ENCODE measurements around the gene OPCML.

Gene OPCML

DNA sequence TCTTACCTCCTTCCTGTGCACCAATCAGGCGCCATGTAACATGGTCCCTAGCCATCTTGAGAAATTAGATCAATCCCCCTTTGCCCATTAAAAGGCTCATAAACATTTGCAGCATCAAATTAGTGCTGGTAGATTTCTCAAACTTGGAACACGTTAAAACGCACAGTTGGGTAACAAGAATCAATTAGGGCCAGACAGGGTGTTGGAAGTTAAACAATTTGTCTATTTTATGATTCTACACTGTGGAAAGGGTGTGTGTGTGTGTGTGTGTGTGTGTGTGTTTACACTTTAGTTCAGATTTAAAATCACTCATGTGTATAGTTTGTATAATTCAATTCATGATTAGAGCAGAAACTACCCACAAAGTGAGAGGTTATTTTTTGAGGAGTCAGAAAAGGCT lies 682.0 kb downstream of the OPCML start:
- no peak for DNase-seq (ENCODE audit: low spot score)

DNA sequence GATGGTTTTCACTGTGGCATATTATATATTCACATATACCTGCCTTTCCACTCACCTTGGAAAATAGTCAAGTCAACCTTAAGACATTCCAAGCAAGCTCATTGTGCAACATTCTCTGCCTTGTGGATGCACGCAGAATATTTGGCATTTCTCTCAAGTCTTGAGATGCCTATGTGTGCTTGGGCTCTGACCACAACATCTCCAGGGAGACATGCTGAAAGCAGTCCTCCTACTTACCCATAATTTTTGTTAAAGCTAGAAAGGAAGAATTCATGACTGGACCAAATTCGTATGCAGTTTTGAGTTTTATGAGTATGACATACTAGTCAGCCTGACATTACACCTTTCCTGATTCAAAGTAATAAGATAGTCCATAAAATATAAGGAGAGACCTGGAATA lies 684.0 kb downstream of the OPCML start:
- DNase-seq (ENCODE audit: low spot score) = no peak

GRCh38 chr11:132846075-132846474 lies 686.2 kb downstream of the OPCML start:
- no peak for DNase-seq (ENCODE audit: low spot score)

DNA sequence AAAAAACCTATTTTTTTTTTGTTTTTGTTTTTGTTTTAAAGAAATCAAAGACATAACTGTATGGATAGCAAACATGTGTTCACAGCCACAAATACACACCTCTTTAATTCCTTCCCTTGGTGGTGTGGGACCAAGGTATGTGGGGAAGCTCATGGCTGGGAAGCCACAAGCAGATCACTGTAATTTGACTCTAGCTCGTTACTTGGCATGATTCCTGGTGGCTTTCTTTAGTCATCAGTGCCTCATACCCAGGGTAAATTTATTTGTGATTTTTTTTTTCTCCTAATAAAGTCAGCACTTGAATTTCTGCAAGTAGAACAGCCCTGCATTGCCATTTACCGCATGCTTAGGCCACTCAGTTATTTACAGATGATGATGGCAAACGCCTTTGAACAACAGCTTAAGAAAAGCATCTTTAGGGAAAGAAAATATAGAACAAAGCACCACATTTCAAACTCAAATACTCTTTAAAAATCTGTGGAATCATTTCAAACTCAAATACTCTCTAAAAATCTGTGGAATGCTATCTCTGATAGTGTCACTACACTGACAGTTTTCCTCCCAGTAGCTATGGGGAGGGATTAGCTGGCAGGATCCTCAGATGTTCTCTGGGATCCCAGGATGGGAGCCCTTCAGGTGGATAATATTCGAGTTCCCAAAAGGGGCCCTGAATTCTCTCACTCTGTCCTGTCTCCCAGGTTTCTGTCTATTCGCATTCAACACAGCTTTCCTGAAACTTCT lies 687.2 kb downstream of the OPCML start:
- no peak for DNase-seq (ENCODE audit: low spot score)

DNA sequence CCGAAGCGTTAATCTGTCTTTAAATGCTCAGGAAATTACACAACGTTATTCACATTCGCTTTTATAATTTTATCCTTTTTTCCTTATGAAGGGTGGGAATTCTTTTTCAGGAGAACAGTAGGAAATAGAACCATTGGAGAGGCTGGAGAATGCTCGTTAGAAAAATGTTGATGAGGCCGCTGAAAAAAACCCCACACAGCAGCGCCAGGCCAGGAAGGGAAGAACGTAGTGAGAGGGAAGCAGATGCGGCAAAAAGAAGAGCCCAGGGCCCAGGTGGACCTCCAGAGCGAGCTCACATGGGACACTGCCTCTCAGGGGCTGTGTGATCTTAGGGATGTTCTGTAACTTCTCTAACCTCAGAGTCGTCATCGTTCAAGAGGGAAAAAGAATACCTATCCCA lies 691.6 kb downstream of the OPCML start:
- no peak for DNase-seq (ENCODE audit: low spot score)

DNA sequence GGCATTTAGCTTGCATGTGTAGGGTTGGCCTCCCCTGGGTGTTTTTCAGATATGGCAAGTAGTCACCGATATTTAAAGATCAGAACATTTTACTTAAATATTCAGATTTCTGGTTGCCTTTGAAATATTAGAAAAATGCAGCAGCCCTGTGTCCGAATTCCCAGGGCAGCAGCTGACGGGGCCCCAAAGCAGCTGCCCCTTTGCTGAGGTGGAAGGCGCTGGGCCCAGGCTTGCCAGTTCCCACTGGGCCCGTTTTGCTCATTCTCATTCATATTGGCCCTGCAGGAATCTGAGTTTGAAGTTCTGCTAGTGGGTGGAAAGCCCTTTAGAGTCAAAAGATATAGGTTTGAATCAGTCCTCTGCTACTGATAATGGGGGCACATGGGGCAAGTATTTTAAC lies 692.1 kb downstream of the OPCML start:
- no peak for DNase-seq (ENCODE audit: low spot score)

GRCh38 chr11:132839236-132839945 lies 692.9 kb downstream of the OPCML start:
- no peak for DNase-seq (ENCODE audit: low spot score)

GRCh38 chr11:132838627-132839026 lies 693.7 kb downstream of the OPCML start:
- no peak for DNase-seq (ENCODE audit: low spot score)

GRCh38 chr11:132831272-132831671 lies 701.0 kb downstream of the OPCML start:
- no peak for DNase-seq (ENCODE audit: low spot score)

DNA sequence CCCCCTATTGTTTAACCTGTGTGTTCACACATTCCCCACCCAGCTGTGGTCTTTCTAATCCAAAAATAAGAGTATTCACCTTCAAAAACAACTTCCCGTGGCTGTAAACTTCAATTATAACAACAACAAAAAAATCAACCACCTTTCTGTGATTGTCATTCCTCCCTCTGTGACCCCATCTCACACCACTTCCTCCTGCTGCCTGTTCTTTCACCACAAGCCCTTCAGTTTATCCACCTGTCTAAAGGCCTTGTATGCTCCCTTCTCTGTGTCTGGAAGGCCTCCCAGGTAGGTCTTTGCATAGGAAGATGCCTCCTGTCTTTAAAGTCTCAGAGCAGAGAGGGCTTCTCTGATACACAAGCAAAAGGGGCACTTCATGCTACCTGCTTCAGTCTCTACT lies 707.7 kb downstream of the OPCML start:
- DNase-seq (ENCODE audit: low spot score) = no peak

GRCh38 chr11:132822276-132822675 lies 710.0 kb downstream of the OPCML start:
- no peak for DNase-seq (ENCODE audit: low spot score)

GRCh38 chr11:132821499-132821898 lies 710.8 kb downstream of the OPCML start:
- no peak for DNase-seq (ENCODE audit: low spot score)

DNA sequence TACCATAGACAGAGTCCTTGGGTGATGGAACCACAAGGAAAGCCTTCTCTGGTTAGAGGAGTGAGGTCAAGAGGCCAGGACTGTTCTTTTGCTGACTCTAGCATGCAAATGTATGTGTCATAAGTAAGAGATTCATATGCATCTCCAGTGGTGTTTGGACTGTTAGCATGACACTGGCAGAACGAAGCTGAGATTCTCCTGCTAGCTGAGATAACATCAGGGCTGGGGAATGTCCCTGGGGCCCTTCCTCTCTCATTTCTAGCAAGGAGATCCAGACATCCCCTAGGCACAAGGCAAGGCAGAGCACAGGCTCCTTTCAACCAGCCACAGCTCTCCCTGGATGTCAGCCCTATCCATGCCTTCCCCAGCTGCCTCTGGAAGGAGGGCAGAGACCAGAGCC lies 711.3 kb downstream of the OPCML start:
- no peak for DNase-seq (ENCODE audit: low spot score)

DNA sequence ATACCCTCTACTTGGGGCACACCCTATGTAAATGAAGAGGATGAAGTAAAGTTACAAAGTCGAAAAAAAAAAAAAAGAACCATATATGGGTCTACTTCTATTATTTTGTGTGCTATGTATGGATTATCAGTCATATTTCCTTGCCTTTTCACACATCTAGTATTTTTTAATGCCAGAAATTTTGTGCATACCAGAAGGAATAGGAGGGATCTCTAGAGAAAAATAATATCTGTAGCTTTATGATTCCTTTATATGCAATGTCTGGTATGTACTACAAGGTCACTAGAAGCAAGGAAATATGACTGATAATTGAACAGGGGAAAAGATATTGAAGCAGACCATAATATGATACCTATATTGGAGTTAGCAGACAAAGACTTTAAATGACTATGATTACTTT lies 713.4 kb downstream of the OPCML start:
- DNase-seq (ENCODE audit: low spot score) = no peak

DNA sequence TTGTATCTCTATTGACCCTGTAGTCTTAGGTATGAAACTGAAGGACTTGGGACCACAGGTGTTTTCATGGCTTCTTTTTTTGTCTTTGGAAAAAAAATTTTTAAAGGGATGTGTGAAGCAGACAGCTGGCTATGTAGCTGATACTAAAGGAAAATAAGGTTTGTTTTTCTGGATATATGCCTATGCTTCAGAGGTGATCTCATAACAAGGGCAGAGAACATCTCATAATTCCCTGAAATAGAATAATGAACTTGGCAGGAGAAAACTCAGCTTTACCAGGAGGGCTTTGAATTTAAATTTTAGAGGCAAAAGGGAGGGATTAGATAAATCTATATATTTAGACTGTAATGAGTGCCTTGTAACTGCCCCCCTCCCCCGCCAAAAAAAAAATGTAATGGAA lies 714.9 kb downstream of the OPCML start:
- DNase-seq (ENCODE audit: low spot score) = no peak

DNA sequence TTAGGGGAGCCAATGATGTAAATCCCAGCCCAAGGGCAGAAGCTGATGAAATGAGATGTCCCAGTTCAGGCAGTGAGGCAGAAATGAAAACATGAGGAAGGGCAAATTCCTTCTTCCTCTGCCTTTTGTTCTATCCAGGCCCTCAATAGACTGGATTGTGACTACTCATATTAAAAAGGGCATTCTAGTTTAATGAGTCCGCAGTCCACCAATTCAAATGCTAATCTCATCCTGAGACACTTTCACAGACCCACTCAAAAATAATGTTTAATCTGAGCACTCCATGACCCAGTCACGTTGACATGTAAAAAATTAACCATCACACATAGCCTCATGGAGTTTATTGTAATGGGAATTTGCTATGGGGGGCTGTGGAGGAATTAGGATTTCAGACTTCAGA lies 717.9 kb downstream of the OPCML start:
- DNase-seq (ENCODE audit: low spot score) = no peak

- no peak for DNase-seq (ENCODE audit: low spot score)
Measured at GRCh38 chr11:132811649-132812048, 720.7 kb downstream of the OPCML start.

DNA sequence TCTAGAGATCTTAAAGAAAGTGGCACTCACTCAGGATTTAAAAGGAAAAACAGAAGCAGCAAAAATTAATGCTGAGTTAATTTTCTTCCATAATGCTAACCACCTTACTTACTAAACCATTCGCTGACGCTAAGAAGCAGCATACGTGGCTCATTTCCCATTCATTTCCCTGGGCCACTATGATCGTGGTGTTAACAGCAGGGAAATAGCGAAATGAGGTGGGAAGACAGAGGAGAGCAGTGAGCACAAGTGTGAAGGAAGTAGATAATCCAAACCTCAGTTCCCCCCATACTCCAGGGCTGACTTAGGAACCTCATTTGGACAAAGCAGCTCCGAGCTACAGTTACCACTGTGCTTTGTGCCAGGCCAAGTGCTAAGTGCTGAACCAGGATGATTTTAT lies 723.2 kb downstream of the OPCML start:
- no peak for DNase-seq (ENCODE audit: low spot score)

DNA sequence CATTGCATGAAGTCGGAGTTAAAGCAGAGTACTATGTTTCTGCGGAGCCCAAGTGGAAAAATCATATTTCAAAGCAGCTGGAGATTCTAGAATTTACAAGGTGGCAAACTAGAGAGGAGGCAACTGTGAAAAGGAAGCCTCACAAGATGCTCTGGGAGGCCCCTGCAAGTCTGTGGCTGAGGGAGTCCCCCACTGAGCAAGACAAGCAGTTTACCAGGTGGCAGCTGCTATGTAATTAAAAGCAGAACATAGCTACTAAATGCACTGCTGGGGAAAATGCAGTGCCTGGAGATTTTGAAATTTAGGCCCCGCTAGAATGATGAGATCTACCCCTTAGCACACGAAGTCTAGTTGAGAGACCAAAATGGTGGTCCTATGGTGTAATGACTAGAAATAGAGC lies 728.0 kb downstream of the OPCML start:
- no peak for DNase-seq (ENCODE audit: low spot score)

DNA sequence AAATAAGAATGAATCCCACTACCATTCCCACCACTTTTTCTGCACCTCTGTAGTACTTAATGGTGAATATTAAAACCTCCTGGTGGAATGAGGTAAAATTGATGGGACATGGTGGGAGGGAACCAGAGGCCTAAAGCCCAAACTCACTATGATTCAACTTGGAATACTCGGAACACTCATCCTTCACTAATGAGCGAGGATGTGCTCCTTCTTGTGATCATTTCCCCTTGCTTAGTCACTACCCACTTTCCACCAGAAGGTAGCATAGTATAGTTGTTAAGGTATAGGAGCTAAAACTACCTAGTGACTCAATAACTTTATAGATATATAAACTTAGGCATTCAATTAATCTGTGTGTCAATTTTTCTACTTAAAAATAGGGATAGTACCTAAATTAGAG lies 728.9 kb downstream of the OPCML start:
- DNase-seq (ENCODE audit: low spot score) = no peak

DNA sequence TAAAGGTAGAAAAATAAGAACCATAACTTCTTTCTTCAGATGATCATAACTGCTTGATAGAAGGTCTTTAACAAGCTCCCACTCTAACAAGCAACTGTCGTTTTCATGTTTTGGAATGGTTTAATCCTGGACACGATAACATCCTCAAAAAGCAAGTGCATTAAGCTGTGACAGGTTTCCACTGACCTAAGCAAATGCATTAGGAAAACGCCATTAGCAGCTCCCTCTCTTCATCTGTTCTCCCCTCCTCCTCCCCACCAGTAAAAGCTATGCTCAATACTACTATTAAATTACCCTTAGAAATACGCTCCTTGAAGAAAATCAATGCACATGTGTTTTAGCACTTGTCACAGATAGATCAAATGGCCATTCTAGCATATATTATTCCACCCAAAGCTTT lies 729.4 kb downstream of the OPCML start:
- no peak for DNase-seq (ENCODE audit: low spot score)

- DNase-seq (ENCODE audit: low spot score) = no peak
Measured at GRCh38 chr11:132793831-132794230, 738.5 kb downstream of the OPCML start.

DNA sequence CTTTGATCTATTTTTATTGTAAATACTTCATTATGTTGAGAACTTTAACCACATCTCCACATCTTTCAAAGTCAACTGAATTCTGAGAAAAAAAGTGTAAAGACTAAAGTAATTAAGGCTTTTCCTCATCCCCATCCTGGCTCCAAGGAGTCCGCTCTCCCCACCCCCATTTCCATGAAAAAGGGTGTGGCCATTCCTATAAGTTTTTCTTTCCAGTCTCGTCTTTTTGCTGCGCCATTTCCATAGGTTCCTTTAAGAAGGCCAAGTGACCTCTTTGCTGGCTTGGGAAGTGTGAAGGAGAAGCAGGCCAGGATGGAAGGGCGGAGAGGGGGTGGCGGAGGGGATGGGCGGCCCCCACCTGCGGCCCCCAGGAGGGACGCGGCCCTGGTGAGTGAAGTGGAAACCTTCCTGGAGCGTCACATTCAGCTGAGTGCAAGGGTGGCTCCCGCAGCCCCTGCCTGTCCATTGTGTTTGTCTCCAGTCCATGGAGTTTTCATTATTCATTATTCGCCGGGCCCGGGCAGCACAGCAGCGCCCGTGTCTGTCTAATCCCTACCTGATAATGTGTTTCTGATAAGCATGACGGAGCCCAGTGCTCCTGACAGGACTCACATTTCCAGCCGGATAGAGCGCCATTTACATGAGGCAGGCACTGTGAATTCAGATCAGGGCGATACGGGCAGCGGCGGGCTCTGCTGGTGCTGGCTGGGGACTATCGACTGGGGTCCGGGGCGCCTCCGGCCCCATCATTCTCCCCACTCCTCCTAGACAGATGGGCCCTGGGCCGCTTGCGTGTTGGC lies 739.8 kb downstream of the OPCML start:
- DNase-seq (ENCODE audit: low spot score) = no peak
